Amniotic stem cell (primary cell): ENCODE data around the gene CGNL1.

Experiments used
- DNase-seq: peaks from one replicate; lab custom pipeline; 2025; lab: John Stamatoyannopoulos, UW

The CGNL1 gene

GRCh38 chr15:57424628-57425405 is 48.5 kb downstream of the CGNL1 start:
- no peak for DNase-seq

DNA sequence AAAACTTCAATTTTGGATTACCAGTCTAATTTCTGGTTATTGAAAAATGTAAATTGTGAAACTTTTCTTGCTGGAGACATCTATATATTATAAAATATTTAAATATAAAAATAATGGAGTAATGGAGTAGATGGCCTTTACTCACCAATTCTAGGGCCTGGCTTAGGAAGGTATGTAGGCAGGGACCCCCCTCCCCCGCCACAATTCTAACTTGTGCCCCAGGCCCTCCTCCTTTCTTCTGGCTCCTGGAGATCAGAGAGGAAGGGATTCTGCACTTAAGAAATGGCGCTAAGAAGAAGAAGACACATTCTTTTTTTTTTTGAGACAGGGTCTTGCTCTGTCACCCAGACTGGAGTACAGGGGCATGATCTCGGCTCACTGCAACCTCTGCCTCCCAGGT is 49.5 kb downstream of the CGNL1 start:
- no peak for DNase-seq

GRCh38 chr15:57427367-57427821 is 51.1 kb downstream of the CGNL1 start:
- no peak for DNase-seq

GRCh38 chr15:57432141-57432741 is 55.9 kb downstream of the CGNL1 start:
- DNase-seq: no peak

- no peak for DNase-seq
Measured at GRCh38 chr15:57436166-57436565, 59.9 kb downstream of the CGNL1 start.

GRCh38 chr15:57436961-57437360 is 60.7 kb downstream of the CGNL1 start:
- DNase-seq: no peak

GRCh38 chr15:57437564-57437963 is 61.3 kb downstream of the CGNL1 start:
- no peak for DNase-seq

DNA sequence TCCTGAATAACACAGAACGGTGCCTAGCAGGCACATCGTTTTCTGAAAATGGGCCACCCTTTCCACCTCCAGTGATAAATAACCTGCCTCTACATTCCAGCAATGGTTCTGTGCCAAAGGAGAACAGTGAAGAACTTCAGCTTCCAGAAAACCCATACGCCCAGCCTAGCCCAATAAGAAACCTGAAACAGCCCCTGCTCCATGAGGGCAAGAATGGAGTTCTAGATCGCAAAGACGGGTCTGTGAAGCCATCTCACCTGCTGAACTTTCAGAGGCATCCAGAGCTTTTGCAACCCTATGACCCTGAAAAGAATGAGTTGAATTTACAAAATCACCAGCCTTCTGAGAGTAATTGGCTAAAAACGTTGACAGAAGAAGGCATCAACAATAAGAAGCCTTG is 61.9 kb downstream of the CGNL1 start:
- DNase-seq: no peak

- no peak for DNase-seq
Measured at GRCh38 chr15:57439128-57440027, 63.1 kb downstream of the CGNL1 start.

DNA sequence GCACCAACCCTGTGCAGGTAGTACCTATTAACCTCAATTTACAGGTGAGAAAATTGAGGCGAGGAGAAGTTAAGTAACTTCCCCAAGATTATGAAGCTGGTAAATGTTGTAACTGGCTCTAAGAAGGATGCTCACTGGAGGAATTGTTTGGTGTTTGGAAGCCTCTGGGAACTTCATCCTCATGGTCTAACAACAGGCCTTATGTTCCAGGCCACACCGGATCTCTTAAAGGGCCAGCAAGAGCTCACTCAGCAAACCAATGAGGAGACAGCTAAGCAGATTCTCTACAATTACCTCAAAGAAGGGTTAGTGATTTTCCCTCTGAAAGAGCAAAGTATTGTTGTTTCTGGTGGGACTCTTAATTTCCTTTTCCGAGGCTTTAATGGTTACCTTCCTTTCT is 63.9 kb downstream of the CGNL1 start:
- no peak for DNase-seq

GRCh38 chr15:57440799-57441198 is 64.5 kb downstream of the CGNL1 start:
- no peak for DNase-seq

- no peak for DNase-seq
Measured at GRCh38 chr15:57442335-57442734, 66.0 kb downstream of the CGNL1 start.

- no peak for DNase-seq
Measured at GRCh38 chr15:57443486-57443885, 67.2 kb downstream of the CGNL1 start.

DNA sequence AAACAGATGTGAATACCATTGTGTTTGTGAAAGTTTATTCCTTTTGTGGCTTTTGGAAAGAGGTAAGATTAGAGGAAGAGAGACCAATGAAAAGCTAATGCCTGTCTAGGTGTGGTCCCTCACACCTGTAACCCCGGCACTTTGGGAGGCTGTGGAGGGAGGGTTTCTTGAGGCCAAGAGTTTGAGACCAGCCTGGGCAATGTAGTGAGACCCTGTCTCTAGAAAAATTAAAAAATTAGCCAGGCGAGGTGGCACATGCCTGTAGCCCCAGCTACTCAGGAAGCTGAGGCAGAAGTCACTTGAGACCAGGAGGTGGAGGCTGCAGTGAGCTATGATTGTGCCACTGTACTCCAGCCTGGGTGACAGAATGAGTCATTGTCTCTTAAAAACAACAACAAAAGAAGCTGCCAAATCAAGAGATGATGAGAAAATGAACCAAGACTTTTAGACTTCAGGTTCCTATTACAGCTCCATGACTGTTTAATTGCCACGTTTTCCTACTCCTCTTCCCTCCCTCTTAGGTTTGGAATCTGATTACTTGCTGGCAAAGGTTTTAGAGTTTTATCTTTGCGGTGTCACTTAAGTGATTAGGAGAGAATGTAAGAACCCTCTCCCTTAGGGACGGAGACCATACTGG is 68.7 kb downstream of the CGNL1 start:
- DNase-seq: no peak

GRCh38 chr15:57445872-57446271 is 69.6 kb downstream of the CGNL1 start:
- DNase-seq: no peak

- DNase-seq: no peak
Measured at GRCh38 chr15:57446393-57446792, 70.1 kb downstream of the CGNL1 start.

GRCh38 chr15:57451555-57451954 is 75.2 kb downstream of the CGNL1 start:
- no peak for DNase-seq

DNA sequence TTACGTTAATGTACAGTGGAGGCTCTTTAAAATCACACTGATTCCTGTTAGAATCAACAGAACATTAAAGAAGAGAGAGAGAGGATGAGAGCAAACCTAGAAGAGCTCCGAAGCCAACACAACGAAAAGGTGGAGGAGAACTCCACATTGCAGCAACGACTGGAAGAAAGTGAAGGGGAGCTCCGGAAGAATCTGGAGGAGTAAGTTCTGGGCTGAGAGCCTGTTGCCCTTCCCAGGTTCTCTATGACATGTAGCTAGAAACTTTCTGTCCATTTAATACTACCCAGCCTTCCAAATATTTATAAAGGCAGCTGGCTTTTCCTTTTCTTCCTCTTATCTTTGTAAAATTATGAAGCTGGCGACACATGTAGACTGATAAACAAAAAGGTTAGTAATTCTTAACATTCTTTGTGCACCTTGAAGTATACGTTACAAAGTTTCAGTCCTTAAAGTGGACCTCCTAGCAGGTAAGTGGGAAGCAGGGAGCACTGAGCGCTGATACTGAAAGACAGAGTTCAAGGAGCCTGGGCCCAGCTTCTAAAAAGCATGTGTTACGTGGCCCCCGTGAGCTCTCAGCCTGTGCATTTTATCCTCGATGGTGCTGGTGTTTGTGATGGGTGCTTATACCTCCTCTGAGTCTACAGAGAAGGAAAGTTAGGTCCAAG is 75.9 kb downstream of the CGNL1 start:
- DNase-seq: no peak

DNA sequence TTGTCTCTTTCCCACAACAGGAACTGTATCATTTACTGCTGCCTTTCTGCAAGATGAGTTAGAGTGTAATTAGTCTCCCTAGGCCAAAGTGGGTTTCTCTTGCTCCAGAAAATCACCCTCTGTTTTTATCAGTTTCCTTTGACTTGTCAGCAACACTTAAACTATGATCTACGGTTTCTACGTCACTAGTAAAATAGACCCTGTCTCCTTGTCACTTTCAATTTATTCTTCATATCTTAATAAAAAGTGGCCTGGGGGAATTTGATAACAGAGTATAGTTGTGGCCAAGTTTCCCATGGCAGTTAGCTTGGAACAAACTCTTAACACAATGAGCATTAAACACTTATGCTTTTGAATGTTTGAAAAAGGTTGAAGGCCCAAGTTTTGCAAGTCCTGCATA is 79.6 kb downstream of the CGNL1 start:
- DNase-seq: no peak

DNA sequence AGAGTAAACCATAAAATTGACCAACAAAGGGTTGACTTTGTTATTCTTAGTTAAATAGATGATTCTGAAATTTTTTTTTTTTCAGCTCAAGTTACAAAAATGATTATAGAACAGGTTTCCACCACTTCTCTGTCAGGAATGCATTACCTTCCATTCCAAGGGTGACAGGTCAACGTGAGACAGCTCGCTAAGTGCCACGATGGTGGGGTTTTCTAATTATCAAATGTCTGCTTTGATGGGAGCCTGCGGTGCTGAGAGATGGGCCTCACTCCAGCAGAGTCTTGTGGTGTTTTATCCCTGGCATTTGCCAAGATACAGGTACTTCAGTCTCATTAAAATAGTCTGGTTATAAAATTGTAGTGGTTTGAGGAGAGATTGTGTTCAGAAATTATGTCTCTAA is 80.3 kb downstream of the CGNL1 start:
- DNase-seq: no peak

DNA sequence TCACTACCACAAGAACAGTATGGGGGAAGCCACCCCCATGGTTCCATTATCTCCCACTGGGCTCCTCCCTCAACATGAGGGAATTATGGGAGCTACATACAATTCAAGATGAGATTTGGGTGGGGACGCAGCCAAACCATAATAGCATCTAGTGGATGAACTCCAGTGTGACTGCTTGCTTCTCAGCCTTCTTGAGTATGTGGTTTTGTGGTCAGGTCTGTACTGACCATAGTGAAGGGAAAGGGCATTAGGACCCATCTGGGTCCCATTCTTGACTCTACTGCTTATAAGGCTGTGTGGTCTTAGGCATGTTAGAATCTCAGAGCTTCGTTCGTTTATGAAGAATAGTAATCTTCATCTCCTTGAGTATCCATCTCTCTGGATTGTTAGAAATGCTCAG is 81.4 kb downstream of the CGNL1 start:
- no peak for DNase-seq

DNA sequence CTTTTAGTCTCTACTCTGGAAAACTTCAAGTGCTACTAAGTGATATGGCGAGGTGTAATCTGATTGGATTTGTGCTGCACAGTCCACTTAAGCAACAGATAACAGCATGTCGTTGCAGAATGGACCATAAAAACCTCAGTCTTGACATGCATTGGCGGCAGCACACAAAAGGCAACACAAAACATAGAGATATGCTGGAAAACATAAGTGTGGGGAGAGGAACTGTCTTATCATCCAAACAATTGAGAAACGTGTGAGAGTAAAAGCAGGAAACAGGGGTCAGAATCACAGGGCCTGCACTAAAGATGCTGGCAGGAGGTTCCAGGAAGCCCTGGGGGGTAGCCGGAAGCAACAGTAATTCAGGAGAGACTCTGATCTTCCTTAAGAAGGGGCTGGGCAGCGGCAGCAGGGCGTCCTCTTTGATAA is 82.1 kb downstream of the CGNL1 start:
- no peak for DNase-seq
